Nephron (organoid): ENCODE measurements around the gene PAOX.
"Not testable (repeated sequence)": the region's sequence is repeated elsewhere in the genome, so short reads cannot be mapped to it uniquely, and the experiment has no call there.

Source experiments
- H3K27ac Mint-ChIP-seq, 3 experiments: 2 replicates each; pipeline ENCODE4 v1.8.0; 2020; ENCODE audit warnings: mixed read lengths in 3 of 3, mild to moderate bottlenecking in 2 of 3, moderate library complexity in 1 of 3
- H3K27me3 Mint-ChIP-seq: 2 replicates; pipeline ENCODE4 v1.8.0; 2021; ENCODE audit warnings: low read depth, mild to moderate bottlenecking, moderate library complexity, mixed read lengths
- H3K36me3 Mint-ChIP-seq: 2 replicates; pipeline ENCODE4 v1.8.0; 2020; ENCODE audit warnings: low read depth, mixed read lengths
- H3K4me1 Mint-ChIP-seq: 2 replicates; pipeline ENCODE4 v1.8.0; 2020; ENCODE audit warnings: mixed read lengths
- H3K4me3 Mint-ChIP-seq, 3 experiments: 2 replicates each; pipeline ENCODE4 v1.8.0; 2020; ENCODE audit warnings: mild to moderate bottlenecking in 3 of 3, mixed read lengths in 3 of 3, moderate library complexity in 2 of 3
- H3K9me3 Mint-ChIP-seq: 2 replicates; pipeline ENCODE4 v1.8.0; 2020; ENCODE audit warnings: mixed read lengths
- TF ChIP-seq, protein P1 (sequence below), 3 experiments: fragments of 200-600 bp; sonication (generic); IDR thresholded peaks; one replicate each; pipeline ENCODE4 v1.5.0; 2021; ENCODE audit warnings: antibody characterized with exemption in 3 of 3; ENCODE audit not compliant: unreplicated experiment in 3 of 3

The PAOX gene

DNA sequence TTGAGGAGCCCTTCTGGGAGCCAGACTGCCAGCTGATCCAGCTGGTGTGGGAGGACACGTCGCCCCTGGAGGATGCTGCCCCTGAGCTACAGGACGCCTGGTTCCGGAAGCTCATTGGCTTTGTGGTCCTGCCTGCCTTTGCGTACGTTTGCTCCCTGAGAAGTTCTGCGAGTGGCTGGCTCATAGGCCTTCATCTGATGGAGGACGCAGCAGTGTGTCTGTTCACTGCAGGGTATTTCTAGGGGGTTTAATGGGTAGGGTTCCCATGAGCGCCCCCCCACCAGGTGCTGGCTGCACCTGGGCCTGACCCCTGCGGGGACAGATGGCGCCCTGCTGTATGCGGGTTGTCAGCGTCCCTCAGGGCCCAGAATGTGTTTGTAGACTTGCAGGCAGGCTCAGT is 5.0 kb downstream of the PAOX start:
- TF ChIP-seq, protein P1, sequence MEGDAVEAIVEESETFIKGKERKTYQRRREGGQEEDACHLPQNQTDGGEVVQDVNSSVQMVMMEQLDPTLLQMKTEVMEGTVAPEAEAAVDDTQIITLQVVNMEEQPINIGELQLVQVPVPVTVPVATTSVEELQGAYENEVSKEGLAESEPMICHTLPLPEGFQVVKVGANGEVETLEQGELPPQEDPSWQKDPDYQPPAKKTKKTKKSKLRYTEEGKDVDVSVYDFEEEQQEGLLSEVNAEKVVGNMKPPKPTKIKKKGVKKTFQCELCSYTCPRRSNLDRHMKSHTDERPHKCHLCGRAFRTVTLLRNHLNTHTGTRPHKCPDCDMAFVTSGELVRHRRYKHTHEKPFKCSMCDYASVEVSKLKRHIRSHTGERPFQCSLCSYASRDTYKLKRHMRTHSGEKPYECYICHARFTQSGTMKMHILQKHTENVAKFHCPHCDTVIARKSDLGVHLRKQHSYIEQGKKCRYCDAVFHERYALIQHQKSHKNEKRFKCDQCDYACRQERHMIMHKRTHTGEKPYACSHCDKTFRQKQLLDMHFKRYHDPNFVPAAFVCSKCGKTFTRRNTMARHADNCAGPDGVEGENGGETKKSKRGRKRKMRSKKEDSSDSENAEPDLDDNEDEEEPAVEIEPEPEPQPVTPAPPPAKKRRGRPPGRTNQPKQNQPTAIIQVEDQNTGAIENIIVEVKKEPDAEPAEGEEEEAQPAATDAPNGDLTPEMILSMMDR (IDR thresholded peaks at IDR 0.05; ENCODE audit: unreplicated experiment in 3 of 3): no peak
- H3K4me1 Mint-ChIP-seq: no peaks in the 10 kb centered on the region

DNA sequence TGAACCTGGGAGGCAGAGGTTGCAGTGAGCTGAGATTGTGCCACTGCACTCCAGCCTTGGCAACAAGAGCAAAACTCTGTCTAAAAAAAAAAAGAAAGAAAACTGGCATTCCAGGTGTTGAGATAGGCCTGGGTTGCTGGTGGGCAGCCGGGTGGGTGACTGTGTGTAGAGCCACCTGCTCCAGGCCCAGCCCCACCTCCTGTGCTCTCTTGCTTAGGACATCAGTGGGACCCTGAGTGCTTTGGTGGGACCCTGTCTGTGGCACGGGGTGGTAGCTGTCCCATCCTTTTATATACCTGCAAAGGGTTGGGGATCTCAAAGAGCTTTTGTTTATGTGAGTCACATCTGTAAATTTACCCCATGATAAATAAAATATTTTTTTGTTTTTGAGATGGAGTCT is 6.2 kb downstream of the PAOX start:
- TF ChIP-seq, protein P1 (IDR thresholded peaks at IDR 0.05; ENCODE audit: unreplicated experiment in 3 of 3): no peak
- Mint-ChIP-seq H3K4me1 (no peaks in the 10 kb centered on the region), H3K4me3 (no peak overlapping the region), H3K27me3 (no peaks in the 10 kb centered on the region), H3K36me3 (peaks cover 7% of the 10 kb centered on the region), H3K9me3 (no peaks in the 10 kb centered on the region), H3K27ac (no peak overlapping the region)

More for the DNA sequence above, 5.0 kb downstream of the PAOX start:
- peaks cover 7% of the 10 kb centered on the region for H3K36me3 Mint-ChIP-seq
- H3K9me3 Mint-ChIP-seq: no peaks in the 10 kb centered on the region
- no peak overlapping the region for H3K4me3 Mint-ChIP-seq
- H3K27me3 Mint-ChIP-seq: no peaks in the 10 kb centered on the region
- no peak overlapping the region for H3K27ac Mint-ChIP-seq

DNA sequence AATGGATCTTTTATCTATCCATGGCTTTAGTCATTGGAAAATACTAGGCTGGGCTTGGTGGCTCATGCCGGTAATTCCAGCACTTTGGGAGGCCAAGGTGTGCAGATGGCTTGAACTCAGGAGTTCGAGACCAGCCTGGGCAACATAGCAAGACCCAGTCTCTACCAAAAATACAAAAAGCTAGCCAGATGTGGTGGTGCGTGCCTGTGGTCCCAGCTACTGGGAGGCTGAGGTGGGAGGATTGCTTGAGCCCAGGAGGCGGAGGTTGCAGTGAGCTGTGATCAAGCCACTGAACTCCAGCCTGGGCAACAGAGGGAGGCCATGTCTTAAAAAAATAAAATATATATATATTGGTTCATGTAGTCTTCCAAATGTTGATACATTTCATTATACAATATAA is 7.9 kb downstream of the PAOX start:
- not testable (repeated sequence) for H3K4me3 Mint-ChIP-seq, H3K27ac Mint-ChIP-seq, H3K27me3 Mint-ChIP-seq, H3K4me1 Mint-ChIP-seq, H3K9me3 Mint-ChIP-seq
- peaks cover 12% of the 10 kb centered on the region for H3K36me3 Mint-ChIP-seq

DNA sequence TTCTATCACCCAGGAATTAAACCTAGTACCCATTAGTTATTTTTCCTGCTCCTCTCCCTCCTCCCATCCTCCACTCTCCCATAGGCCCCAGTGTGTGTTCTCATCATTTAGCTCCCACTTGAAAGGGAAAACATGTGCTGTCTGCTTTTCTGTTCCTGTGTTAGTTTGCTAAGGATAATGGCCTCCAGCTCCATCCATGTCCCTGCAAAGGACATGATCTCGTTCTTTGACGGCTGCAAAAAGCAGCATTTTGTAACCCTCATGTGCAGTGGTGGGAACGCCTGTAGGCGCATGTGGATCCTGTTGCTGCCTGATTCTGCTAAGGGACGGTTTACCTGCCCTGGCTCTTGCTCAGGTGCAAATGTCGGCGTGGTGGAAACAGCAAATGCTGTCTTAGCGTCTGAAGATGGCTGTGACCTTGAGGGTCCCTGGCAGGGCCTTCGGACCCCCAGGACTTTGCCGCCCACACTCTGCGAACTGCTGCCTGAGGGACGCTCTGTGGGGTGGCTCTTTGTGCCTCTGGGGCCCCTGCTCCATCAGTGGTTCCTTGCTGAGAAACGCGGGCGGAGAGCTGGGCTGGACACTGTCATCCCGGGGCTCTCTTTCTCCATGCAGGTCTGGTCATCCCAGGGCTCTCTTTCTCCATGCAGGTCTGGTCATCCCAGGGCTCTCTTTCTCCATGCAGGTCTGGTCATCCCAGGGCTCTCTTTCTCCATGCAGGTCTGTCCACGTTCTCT is 9.3 kb downstream of the PAOX start:
- Mint-ChIP-seq H3K4me3 (no peak overlapping the region), H3K4me1 (no peaks in the 10 kb centered on the region), H3K27ac (no peak overlapping the region), H3K27me3 (no peaks in the 10 kb centered on the region), H3K36me3 (peaks cover 12% of the 10 kb centered on the region), H3K9me3 (no peaks in the 10 kb centered on the region)
- TF ChIP-seq, protein P1 (IDR thresholded peaks at IDR 0.05; ENCODE audit: unreplicated experiment in 3 of 3): no peak

DNA sequence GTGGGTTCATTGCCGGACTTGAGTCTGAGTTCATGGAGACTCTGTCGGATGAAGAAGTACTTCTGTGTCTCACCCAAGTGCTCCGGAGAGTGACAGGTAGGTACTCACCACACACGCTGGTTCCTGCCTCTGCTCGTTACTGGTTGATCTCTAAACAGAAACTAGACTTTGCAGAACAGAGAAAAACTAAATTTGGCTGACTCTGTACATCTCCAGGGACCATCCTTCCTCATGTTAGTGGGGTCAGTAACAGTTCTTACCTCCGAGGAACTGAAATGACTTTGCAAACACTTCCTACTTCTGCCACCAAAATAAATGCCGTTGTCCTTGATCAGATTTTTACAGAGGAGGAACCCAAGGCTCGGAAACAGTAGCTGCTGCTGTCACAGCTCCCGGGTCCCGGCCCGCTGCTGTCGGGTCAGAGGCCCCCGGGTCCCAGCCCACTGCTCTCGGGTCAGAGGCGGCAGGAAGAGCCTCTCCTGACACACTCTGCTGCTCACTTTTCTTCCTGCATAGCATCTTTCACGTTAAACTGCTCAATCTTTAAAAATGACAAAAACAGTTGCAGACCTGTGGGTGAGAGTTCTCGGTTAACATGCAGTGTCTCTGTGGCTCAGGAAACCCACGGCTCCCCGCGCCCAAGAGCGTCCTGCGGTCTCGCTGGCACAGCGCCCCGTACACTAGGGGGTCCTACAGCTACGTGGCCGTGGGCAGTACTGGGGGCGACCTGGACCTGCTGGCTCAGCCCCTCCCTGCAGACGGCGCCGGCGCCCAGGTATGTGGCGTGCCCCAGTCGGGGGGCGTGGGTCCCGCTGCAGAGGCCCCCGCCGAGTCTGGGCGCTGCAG is 10.1 kb downstream of the PAOX start:
- Mint-ChIP-seq H3K27ac (no peak overlapping the region), H3K4me3 (no peak overlapping the region), H3K4me1 (no peaks in the 10 kb centered on the region), H3K36me3 (peaks cover 12% of the 10 kb centered on the region), H3K9me3 (no peaks in the 10 kb centered on the region), H3K27me3 (no peaks in the 10 kb centered on the region)
- TF ChIP-seq, protein P1 (IDR thresholded peaks at IDR 0.05; ENCODE audit: unreplicated experiment in 3 of 3): no peak

DNA sequence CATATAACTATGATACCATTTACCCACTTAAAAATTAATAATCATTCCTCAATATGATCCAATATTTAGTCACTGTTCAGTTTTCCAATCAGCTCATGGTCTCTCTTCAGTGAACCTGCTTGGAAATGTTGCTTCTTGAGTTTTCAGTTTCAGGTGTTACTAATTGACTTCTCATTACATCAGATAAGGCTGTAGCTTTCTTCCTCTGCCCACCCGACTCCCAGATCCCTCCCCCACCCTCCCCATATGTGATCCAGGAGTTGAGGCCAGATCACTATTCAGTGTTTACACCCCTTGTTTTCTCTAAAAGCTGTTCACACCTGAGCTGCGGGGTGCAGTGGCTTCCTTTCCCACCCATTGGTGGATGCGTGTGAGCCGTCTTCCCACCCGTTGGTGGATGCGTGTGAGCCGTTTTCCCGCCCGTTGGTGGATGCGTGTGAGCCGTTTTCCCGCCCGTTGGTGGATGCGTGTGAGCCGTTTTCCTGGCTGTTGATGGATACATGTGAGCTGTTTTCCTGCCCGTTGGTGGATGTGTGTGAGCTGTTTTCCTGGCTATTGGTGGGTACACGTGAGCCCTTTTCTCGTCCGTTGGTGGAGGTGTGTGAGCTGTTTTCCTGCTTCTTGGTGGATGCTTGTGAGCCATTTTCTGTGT is 11.7 kb downstream of the PAOX start:
- Mint-ChIP-seq H3K27me3 (no peaks in the 10 kb centered on the region), H3K9me3 (no peaks in the 10 kb centered on the region)
- TF ChIP-seq, protein P1 (IDR thresholded peaks at IDR 0.05; ENCODE audit: unreplicated experiment in 3 of 3): no peak

More for the DNA sequence above, 11.7 kb downstream of the PAOX start:
- Mint-ChIP-seq H3K4me3 (peak overlapping the region in 1 of 3 experiments; percentile 41), H3K36me3 (peaks cover 12% of the 10 kb centered on the region), H3K27ac (peak overlapping the region in 1 of 3 experiments; percentile 16), H3K4me1 (peaks cover 5% of the 10 kb centered on the region)
